CD14-positive monocyte (primary cell): ENCODE measurements around the gene TMCC1. TPM values are rescaled to one million over a fixed set of nuclear protein-coding genes. Genes with fewer than 3 reads are reported as not detected.
"Not testable (repeated sequence)": the region's sequence is repeated elsewhere in the genome, so short reads cannot be mapped to it uniquely, and the experiment has no call there.

Experiments
- DNase-seq, 3 donors: peaks; one replicate each; pipeline ENCODE4 v3.0.0-alpha.2; 2011 to 2022
- H2AFZ ChIP-seq: 2 replicates; pipeline ENCODE4 v1.6.0; 2012; ENCODE audit warnings: mild to moderate bottlenecking, low read depth, low read length, inconsistent platforms; ENCODE audit not compliant: insufficient read depth, poor library complexity, severe bottlenecking
- H3K27ac ChIP-seq, 2 donors: 1 replicate in 1 of 2; 2 replicates in 1 of 2; pipeline ENCODE4 v1.5.1; 2012 to 2013; ENCODE audit warnings: low read length in 2 of 2, control low read depth in 1 of 2, inconsistent platforms in 1 of 2, low read depth in 1 of 2, mild to moderate bottlenecking in 1 of 2
- H3K27me3 ChIP-seq, 2 donors: one replicate each; pipeline versions ENCODE4 v1.6.0 to v1.6.1; 2011 to 2013; ENCODE audit warnings: low read length in 2 of 2; ENCODE audit not compliant: control insufficient read depth in 2 of 2, insufficient read depth in 2 of 2
- H3K36me3 ChIP-seq, 2 donors: replicated peaks in 1 of 2; 1 replicate in 1 of 2; 2 replicates in 1 of 2; pipeline versions ENCODE4 v1.5.1 to v1.6.1; 2012 to 2013; ENCODE audit warnings: low read length in 2 of 2, control low read depth in 1 of 2, inconsistent platforms in 1 of 2, mild to moderate bottlenecking in 1 of 2; ENCODE audit not compliant: insufficient read depth in 2 of 2, control insufficient read depth in 1 of 2
- H3K4me1 ChIP-seq, 2 donors: 1 replicate in 1 of 2; 2 replicates in 1 of 2; pipeline versions ENCODE4 v1.5.1 to v1.6.1; 2012 to 2013; ENCODE audit warnings: low read length in 2 of 2, control low read depth in 1 of 2, inconsistent platforms in 1 of 2, mild to moderate bottlenecking in 1 of 2, moderate library complexity in 1 of 2; ENCODE audit not compliant: insufficient read depth in 2 of 2, control insufficient read depth in 1 of 2
- H3K4me2 ChIP-seq: replicated peaks from 2 replicates; pipeline ENCODE3; 2012; ENCODE audit warnings: low read length, moderate library complexity, mild to moderate bottlenecking; ENCODE audit not compliant: poor library complexity, severe bottlenecking; ENCODE audit errors: extremely low read depth
- H3K4me3 ChIP-seq, 3 experiments: fragments of 200-600 bp in 1 of 3; sonication (generic) in 1 of 3; replicated peaks in 1 of 3; 1 replicate in 2 of 3; 2 replicates in 1 of 3; pipeline ENCODE4 v1.5.1; 2011 to 2013; ENCODE audit warnings: low read length in 3 of 3, mild to moderate bottlenecking in 3 of 3, control low read depth in 2 of 3, low read depth in 2 of 3, inconsistent platforms in 1 of 3, moderate library complexity in 1 of 3
- H3K79me2 ChIP-seq: 2 replicates; pipeline ENCODE4 v1.6.0; 2012; ENCODE audit warnings: mild to moderate bottlenecking, control low read depth, inconsistent platforms, low read length, moderate library complexity; ENCODE audit not compliant: insufficient read depth
- H3K9ac ChIP-seq: 2 replicates; pipeline ENCODE4 v1.6.0; 2017; ENCODE audit warnings: low read length, mild to moderate bottlenecking; ENCODE audit not compliant: insufficient read depth, poor library complexity, severe bottlenecking
- H3K9me3 ChIP-seq, 2 donors: replicated peaks in 1 of 2; 1 replicate in 1 of 2; 2 replicates in 1 of 2; pipeline versions ENCODE4 v1.5.1 to v1.6.1; 2012 to 2013; ENCODE audit warnings: low read length in 2 of 2, control low read depth in 1 of 2; ENCODE audit not compliant: control insufficient read depth in 1 of 2, insufficient read depth in 1 of 2
- H4K20me1 ChIP-seq: 2 replicates; pipeline ENCODE4 v1.6.0; 2012; ENCODE audit warnings: mild to moderate bottlenecking, low read length, control low read depth, moderate library complexity; ENCODE audit not compliant: insufficient read depth
- H3K27ac Mint-ChIP-seq, 7 donors: one replicate each; pipeline ENCODE4 v1.8.0; 2020; ENCODE audit warnings: mild to moderate bottlenecking in 7 of 7, mixed read lengths in 7 of 7, moderate library complexity in 6 of 7, inconsistent platforms in 2 of 7
- H3K27me3 Mint-ChIP-seq, 3 donors: one replicate each; pipeline ENCODE4 v1.8.0; 2021 to 2022; ENCODE audit warnings: low read depth in 3 of 3, mild to moderate bottlenecking in 3 of 3, mixed read lengths in 3 of 3, moderate library complexity in 3 of 3, inconsistent platforms in 1 of 3
- H3K36me3 Mint-ChIP-seq, 2 donors: one replicate each; pipeline ENCODE4 v1.8.0; 2020; ENCODE audit warnings: mixed read lengths in 2 of 2, inconsistent platforms in 1 of 2, mild to moderate bottlenecking in 1 of 2
- H3K4me1 Mint-ChIP-seq: one replicate; pipeline ENCODE4 v1.8.0; 2020; ENCODE audit warnings: mild to moderate bottlenecking, mixed read lengths
- H3K4me3 Mint-ChIP-seq, 2 donors: one replicate each; pipeline ENCODE4 v1.8.0; 2020; ENCODE audit warnings: mild to moderate bottlenecking in 2 of 2, mixed read lengths in 2 of 2, moderate library complexity in 1 of 2
- H3K9me3 Mint-ChIP-seq, 7 donors: one replicate each; pipeline ENCODE4 v1.8.0; 2020 to 2022; ENCODE audit warnings: mixed read lengths in 7 of 7, mild to moderate bottlenecking in 6 of 7, moderate library complexity in 6 of 7, inconsistent platforms in 2 of 7
- CTCF ChIP-seq: fragments of 200-600 bp; IDR thresholded peaks from one replicate; pipeline ENCODE4 v1.8.0; 2022; ENCODE audit warnings: antibody characterized with exemption, mild to moderate bottlenecking
- WGBS: methylation state at CpG from one replicate; pipeline ENCODE4 v1.1.5; 2013; ENCODE audit warnings: missing lambda C conversion rate; ENCODE audit not compliant: insufficient coverage; 5-methylcytosine and 5-hydroxymethylcytosine counted together
- intact Hi-C, 2 donors: fragments of 100-400 bp; cut with micrococcal nuclease; formaldehyde crosslinking; loops; one replicate each; pipeline versions ENCODE4 v1.15.0 to v1.15.1; 2023
- polyA plus RNA-seq, 3 donors: library from polyadenylated mRNA; depleted of rRNA in 1 of 3; unstranded in 2 of 3; stranded (reverse) in 1 of 3; fragments of 300-500 nt in 2 of 3; fragments of >200 nt in 1 of 3; fragmentation: Illumina TruSeq in 2 of 3; gene quantifications; 1 replicate in 2 of 3; 2 replicates in 1 of 3; pipeline ENCODE4 v1.2.3, GENCODE V29; 2012 to 2021

TMCC1 gene
- polyA plus RNA-seq, 3 donors, result 5.0 to 10.2 (median 5.0) TPM

- Histone ChIP-seq H3K9me3 (no peaks in the 10 kb centered on the region), H3K79me2 (no peaks in the 10 kb centered on the region), H3K36me3 (no peaks in the 10 kb centered on the region), H3K27me3 (no peaks in the 10 kb centered on the region), H3K4me3 (no peak overlapping the region), H3K27ac (no peak overlapping the region), H3K4me1 (no peaks in the 10 kb centered on the region), H3K4me2 (no peak overlapping the region), H2AFZ (no peak overlapping the region), H4K20me1 (peaks cover 27% of the 10 kb centered on the region), H3K9ac (no peak overlapping the region)
- H3K36me3 Mint-ChIP-seq, result no peaks in the 10 kb centered on the region
- no peak overlapping the region for H3K4me3 Mint-ChIP-seq
- intact Hi-C loops, result no loop called here
- no peak overlapping the region for H3K27ac Mint-ChIP-seq
- 100% methylated on average over 1 of the region's 2 CpGs for WGBS
- DNase-seq, result no peak
- H3K9me3 Mint-ChIP-seq, result peaks cover 0 to 1% (median 0%) of the 10 kb centered on the region in 7 donors
- H3K4me1 Mint-ChIP-seq, result peaks cover 4% of the 10 kb centered on the region
- no peak for TF ChIP-seq CTCF
- peaks cover 0 to 2% (median 0%) of the 10 kb centered on the region in 3 donors for H3K27me3 Mint-ChIP-seq
These were observed 210.3 kb downstream of the TMCC1 start for GRCh38 chr3:129683201-129683600.

DNA sequence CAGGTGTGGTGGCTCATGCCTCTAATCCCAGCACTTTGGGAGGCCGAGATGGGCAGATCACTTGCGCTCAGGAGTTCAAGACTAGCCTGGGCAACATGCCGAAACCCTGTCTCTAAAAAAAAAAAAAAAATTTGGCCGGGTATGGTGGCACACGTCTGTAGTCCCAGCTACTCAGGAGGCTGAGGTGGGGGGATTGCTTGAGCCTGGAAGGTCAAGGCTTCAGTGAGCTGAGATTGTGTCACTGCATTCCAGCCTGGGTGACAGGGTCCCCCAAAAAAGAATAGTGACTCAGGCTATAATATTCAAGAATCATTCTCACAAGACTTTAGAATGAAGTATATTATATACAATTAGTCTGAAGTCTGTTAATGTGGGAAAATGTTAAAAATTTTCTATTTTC lies 216.5 kb downstream of the TMCC1 start:
- Mint-ChIP-seq H3K36me3 (no peaks in the 10 kb centered on the region), H3K4me1 (peaks cover 5% of the 10 kb centered on the region), H3K4me3 (no peak overlapping the region), H3K27ac (no peak overlapping the region), H3K9me3 (no peaks in the 10 kb centered on the region), H3K27me3 (peaks cover 0 to 2% (median 0%) of the 10 kb centered on the region in 3 donors)
- WGBS, result 97% methylated on average over 4 of the region's 5 CpGs
- TF ChIP-seq CTCF, result no peak
- intact Hi-C loops, result no loop called here
- Histone ChIP-seq H2AFZ (no peak overlapping the region), H3K9ac (no peak overlapping the region), H3K36me3 (no peaks in the 10 kb centered on the region), H3K4me2 (no peak overlapping the region), H3K27me3 (no peaks in the 10 kb centered on the region), H3K4me3 (no peak overlapping the region), H3K4me1 (no peaks in the 10 kb centered on the region), H3K9me3 (no peaks in the 10 kb centered on the region), H3K79me2 (no peaks in the 10 kb centered on the region), H4K20me1 (peaks cover 21% of the 10 kb centered on the region), H3K27ac (no peak overlapping the region)
- no peak for DNase-seq

- H4K20me1 ChIP-seq, result peaks cover 22% of the 10 kb centered on the region
- Mint-ChIP-seq H3K27ac (peak overlapping the region in 1 of 7 donors; percentile 55), H3K36me3 (peaks cover 12 to 14% of the 10 kb centered on the region in 2 donors)
- H3K36me3 ChIP-seq, result peaks cover 13 to 15% of the 10 kb centered on the region in 2 donors
- intact Hi-C loops, H3K4me2 ChIP-seq, H3K4me1 ChIP-seq, H3K4me1 Mint-ChIP-seq, H3K4me3 ChIP-seq, H2AFZ ChIP-seq, H3K27ac ChIP-seq, H3K27me3 ChIP-seq, DNase-seq, H3K27me3 Mint-ChIP-seq, H3K79me2 ChIP-seq, H3K9me3 Mint-ChIP-seq, H3K9me3 ChIP-seq, H3K4me3 Mint-ChIP-seq, H3K9ac ChIP-seq: not testable (repeated sequence)
- 85% methylated on average over 8 of the region's 9 CpGs for WGBS
These were observed 218.8 kb downstream of the TMCC1 start for GRCh38 chr3:129674798-129675123.
